Measurements from ENCODE around the gene DGKG.

DGKG gene

DNA sequence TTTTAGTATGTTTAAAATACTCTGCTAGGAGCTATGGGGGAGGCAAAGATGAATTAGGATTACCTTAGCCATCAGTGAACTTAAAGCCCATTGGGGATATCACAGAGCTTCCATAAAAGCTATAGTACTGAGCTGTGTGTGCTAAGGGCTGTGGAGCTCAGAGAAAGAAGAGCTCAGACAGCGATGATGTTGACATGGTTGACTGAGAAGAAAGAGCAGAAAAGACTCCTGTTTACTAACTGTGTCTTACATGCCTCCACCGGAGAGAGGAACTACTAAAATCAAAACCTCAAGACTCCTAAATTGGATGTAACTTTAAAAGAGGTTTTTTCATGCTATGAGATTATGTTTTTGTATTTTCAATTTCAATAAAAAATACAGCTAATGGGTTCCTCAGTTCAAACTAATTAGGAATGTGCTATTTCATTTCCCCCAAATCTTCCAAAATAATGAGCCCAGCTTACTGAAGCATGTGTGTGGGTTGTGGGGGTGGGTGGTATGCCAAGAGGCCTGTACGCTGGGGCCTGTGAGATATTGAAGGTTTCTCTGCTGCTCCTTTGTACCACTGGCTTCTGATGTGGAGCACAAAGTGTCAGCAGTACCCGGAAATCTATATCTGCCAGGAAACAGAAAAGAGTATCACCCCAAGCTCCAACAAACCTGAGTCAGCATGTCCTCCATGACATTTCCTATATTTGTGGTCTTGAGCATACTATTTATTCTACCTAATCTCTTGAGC, 22.7 kb downstream of the DGKG start:
- no peaks in the 10 kb centered on the region for H4K20me1 ChIP-seq (ENCODE audit: insufficient read depth, low read length, poor library complexity, severe bottlenecking)
- H3K4me2 ChIP-seq (ENCODE audit: low read depth, low read length, poor library complexity, severe bottlenecking), result no peak overlapping the region
- no peaks in the 10 kb centered on the region for H3F3A ChIP-seq (ENCODE audit: low read depth)
- no peaks in the 10 kb centered on the region for H3K9me2 ChIP-seq (replicated peaks; ENCODE audit: low read depth, low read length)
- H2AFZ ChIP-seq (ENCODE audit: low read length), result no peak overlapping the region
- no peak overlapping the region for H3K9ac ChIP-seq (ENCODE audit: low read depth, low read length, poor library complexity, severe bottlenecking)
- no peaks in the 10 kb centered on the region for H3K9me3 ChIP-seq (ENCODE audit: insufficient read depth, low read depth, low read length)
- no peaks in the 10 kb centered on the region for H3K4me1 ChIP-seq (ENCODE audit: insufficient read depth, low read length, poor library complexity, severe bottlenecking)
- TF ChIP-seq, protein P1, sequence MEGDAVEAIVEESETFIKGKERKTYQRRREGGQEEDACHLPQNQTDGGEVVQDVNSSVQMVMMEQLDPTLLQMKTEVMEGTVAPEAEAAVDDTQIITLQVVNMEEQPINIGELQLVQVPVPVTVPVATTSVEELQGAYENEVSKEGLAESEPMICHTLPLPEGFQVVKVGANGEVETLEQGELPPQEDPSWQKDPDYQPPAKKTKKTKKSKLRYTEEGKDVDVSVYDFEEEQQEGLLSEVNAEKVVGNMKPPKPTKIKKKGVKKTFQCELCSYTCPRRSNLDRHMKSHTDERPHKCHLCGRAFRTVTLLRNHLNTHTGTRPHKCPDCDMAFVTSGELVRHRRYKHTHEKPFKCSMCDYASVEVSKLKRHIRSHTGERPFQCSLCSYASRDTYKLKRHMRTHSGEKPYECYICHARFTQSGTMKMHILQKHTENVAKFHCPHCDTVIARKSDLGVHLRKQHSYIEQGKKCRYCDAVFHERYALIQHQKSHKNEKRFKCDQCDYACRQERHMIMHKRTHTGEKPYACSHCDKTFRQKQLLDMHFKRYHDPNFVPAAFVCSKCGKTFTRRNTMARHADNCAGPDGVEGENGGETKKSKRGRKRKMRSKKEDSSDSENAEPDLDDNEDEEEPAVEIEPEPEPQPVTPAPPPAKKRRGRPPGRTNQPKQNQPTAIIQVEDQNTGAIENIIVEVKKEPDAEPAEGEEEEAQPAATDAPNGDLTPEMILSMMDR (conservative IDR thresholded peaks at IDR 0.05; ENCODE audit: low read length), result no peak
- no peak for TF ChIP-seq EZH2phosphoT487 (IDR thresholded peaks at IDR 0.05; ENCODE audit: borderline replicate concordance)
- no peak overlapping the region for H3K4me3 ChIP-seq (ENCODE audit: low read length, poor library complexity, severe bottlenecking)
- no peaks in the 10 kb centered on the region for H3K36me3 ChIP-seq (ENCODE audit: insufficient read depth, low read length)
- no peaks in the 10 kb centered on the region for H3K79me2 ChIP-seq (ENCODE audit: insufficient read depth, low read length)
- no peaks in the 10 kb centered on the region for H3K27me3 ChIP-seq (ENCODE audit: insufficient read depth, low read length, poor library complexity, severe bottlenecking)

DNA sequence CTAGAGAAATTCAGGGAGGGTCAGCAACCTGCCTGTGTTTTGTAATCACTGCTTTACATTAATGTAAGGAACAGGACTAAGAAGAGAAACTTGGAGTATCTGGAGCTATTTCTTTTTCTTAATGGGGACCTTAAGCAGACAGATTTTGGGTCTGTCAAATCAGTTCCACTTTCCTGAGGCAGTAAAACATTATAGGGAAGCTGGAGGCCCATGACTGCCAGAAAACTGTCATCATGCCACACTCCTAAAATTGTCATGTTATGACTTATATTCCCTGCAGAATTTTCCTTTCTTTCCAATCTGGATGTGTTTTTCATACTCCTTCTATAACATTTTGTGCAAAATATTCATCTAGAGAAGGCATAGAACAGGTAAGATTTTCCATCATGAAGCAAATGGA, 28.8 kb downstream of the DGKG start:
- Histone ChIP-seq H3K9ac (ENCODE audit: low read depth, low read length, poor library complexity, severe bottlenecking) (no peak overlapping the region), H3K27me3 (ENCODE audit: insufficient read depth, low read length, poor library complexity, severe bottlenecking) (peaks cover 6% of the 10 kb centered on the region), H3F3A (ENCODE audit: low read depth) (no peaks in the 10 kb centered on the region), H3K9me2 (replicated peaks; ENCODE audit: low read depth, low read length) (no peaks in the 10 kb centered on the region), H3K4me1 (ENCODE audit: insufficient read depth, low read length, poor library complexity, severe bottlenecking) (no peaks in the 10 kb centered on the region), H3K36me3 (ENCODE audit: insufficient read depth, low read length) (no peaks in the 10 kb centered on the region), H2AFZ (ENCODE audit: low read length) (no peak overlapping the region), H3K9me3 (ENCODE audit: insufficient read depth, low read depth, low read length) (no peaks in the 10 kb centered on the region), H3K4me3 (ENCODE audit: low read length, poor library complexity, severe bottlenecking) (no peak overlapping the region), H4K20me1 (ENCODE audit: insufficient read depth, low read length, poor library complexity, severe bottlenecking) (no peaks in the 10 kb centered on the region), H3K4me2 (ENCODE audit: low read depth, low read length, poor library complexity, severe bottlenecking) (no peak overlapping the region), H3K79me2 (ENCODE audit: insufficient read depth, low read length) (no peaks in the 10 kb centered on the region)
- TF ChIP-seq, protein P1 (conservative IDR thresholded peaks at IDR 0.05; ENCODE audit: low read length), result no peak
- no peak for TF ChIP-seq EZH2phosphoT487 (IDR thresholded peaks at IDR 0.05; ENCODE audit: borderline replicate concordance)

DNA sequence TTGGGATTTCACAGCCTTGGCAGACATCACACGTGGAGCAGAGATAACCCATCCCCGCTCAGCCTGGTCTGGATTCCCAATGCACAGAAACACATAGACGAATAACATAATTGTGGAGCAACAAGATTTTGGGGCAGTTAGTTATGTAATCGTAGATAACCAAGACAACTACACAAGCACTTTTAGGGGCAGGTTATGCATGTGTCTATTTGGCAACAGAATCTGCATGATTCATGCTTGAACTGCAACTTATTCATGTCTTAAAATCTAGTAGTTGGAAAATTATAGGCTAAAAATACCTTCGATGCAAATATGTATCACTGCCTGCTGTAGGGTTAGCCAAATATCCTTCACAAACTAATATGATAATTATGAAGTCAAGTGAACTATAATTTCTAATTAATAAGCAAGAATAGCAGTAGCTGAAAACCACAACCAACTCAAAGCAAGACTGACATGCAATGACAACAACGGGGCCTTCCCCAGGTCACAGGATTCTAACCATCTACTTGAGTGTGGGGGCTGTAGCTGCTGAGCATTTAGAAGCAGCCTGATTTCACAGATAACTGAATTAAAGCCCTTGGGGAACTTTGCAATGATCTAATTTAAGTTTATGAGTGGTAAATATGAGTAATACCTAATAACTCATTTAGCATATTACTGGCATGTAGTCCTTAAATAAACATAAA, 31.1 kb downstream of the DGKG start:
- Histone ChIP-seq H3K36me3 (ENCODE audit: insufficient read depth, low read length) (no peaks in the 10 kb centered on the region), H3K9me3 (ENCODE audit: insufficient read depth, low read depth, low read length) (no peaks in the 10 kb centered on the region), H3K9me2 (replicated peaks; ENCODE audit: low read depth, low read length) (no peaks in the 10 kb centered on the region), H3F3A (ENCODE audit: low read depth) (no peaks in the 10 kb centered on the region), H3K4me1 (ENCODE audit: insufficient read depth, low read length, poor library complexity, severe bottlenecking) (no peaks in the 10 kb centered on the region), H3K4me2 (ENCODE audit: low read depth, low read length, poor library complexity, severe bottlenecking) (no peak overlapping the region), H3K4me3 (ENCODE audit: low read length, poor library complexity, severe bottlenecking) (no peak overlapping the region), H2AFZ (ENCODE audit: low read length) (no peak overlapping the region), H4K20me1 (ENCODE audit: insufficient read depth, low read length, poor library complexity, severe bottlenecking) (no peaks in the 10 kb centered on the region), H3K79me2 (ENCODE audit: insufficient read depth, low read length) (no peaks in the 10 kb centered on the region), H3K9ac (ENCODE audit: low read depth, low read length, poor library complexity, severe bottlenecking) (no peak overlapping the region), H3K27me3 (ENCODE audit: insufficient read depth, low read length, poor library complexity, severe bottlenecking) (peaks cover 6% of the 10 kb centered on the region)
- TF ChIP-seq, protein P1 (conservative IDR thresholded peaks at IDR 0.05; ENCODE audit: low read length), result no peak
- no peak for TF ChIP-seq EZH2phosphoT487 (IDR thresholded peaks at IDR 0.05; ENCODE audit: borderline replicate concordance)
